HG02973 (cell line): ENCODE data around the gene HES4.
"Not testable (repeated sequence)": the region's sequence is repeated elsewhere in the genome, so short reads cannot be mapped to it uniquely, and the experiment has no call there.

Experiments used
- ATAC-seq: cut with Tn5 transposase; IDR thresholded peaks from one replicate; pipeline ENCODE4 v1.9.1; 2021; ENCODE audit warnings: moderate library complexity; ENCODE audit not compliant: unreplicated experiment

HES4 gene

GRCh38 chr1:1033731-1034438 is 34.0 kb upstream of the HES4 start:
- no peak for ATAC-seq

DNA sequence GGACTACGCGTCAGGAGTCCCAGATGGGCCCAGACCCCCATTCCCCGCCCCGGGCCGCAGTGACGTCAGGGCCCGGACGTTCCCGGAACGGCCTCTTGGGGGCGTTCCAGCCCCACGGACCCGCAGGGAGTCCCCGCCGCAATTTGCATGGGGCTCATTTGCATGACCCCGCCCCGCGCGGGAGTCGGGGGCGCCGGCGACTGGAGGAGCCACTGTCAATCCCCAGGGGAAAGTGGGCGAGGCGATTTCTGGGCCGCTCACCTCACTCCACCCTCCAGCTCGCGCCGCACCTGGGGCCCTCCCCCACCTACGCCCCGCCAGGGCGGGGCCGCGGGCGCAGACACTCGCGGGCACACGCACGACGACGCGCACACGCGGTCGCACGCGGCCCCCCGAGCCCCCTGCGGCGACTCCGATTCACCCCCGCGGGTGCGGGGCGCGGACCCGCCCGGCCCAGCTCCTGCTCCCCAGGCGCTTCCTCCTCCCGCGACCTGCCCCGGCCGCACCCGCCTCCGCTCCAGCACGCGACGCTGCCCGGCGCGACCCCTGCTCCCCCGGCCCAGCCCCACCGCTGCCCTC is 33.2 kb upstream of the HES4 start:
- ATAC-seq: peak; percentile 61

DNA sequence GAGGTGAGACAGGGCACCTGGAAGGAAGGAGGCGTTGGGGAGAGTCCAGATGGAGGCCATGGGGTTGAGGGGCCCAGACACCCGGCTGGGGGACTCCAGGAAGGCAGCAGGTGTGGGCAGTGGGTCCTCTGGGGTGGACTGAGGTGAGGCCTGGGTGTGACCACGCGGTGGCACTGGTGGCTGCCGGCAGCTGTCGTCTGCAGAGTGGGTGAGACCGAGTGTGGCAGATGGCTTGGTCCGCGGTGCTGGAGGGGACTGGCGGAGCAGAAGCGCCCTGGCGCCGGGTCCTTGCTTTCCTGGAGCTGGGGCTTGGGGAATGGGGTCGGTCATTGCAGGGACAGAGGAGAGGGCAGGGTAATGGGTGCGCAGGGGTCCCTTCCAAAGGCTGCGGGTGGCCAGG is 32.5 kb upstream of the HES4 start:
- peak; percentile 4 for ATAC-seq

DNA sequence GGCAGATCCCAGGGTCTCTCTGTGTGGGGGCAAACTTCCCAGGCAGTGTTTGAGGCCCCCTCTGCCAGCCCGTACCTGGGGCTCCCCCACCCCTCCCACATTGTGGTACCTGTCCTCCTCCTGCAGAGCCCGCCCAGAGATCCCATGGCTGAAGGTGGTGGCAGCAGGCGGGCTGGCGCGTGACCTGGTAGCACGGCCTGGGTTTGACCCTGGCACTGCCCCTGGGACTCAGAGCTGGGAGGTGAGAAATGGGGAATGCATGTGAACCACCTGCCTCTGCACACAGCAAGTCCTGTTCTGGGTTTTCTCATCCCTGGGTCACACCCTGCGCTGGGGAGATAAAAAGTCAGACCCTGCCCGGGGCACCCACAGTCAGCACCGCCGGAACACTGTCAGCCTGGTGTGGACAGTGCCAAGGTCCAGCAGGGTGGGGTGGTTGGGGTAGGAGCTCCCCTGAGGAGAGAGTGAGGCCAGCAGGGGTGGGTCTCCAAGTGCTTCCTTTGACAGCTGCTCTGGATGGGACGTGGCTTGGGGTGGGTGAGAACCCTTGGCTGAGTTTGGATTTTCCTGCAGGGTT is 31.9 kb upstream of the HES4 start:
- no peak for ATAC-seq

DNA sequence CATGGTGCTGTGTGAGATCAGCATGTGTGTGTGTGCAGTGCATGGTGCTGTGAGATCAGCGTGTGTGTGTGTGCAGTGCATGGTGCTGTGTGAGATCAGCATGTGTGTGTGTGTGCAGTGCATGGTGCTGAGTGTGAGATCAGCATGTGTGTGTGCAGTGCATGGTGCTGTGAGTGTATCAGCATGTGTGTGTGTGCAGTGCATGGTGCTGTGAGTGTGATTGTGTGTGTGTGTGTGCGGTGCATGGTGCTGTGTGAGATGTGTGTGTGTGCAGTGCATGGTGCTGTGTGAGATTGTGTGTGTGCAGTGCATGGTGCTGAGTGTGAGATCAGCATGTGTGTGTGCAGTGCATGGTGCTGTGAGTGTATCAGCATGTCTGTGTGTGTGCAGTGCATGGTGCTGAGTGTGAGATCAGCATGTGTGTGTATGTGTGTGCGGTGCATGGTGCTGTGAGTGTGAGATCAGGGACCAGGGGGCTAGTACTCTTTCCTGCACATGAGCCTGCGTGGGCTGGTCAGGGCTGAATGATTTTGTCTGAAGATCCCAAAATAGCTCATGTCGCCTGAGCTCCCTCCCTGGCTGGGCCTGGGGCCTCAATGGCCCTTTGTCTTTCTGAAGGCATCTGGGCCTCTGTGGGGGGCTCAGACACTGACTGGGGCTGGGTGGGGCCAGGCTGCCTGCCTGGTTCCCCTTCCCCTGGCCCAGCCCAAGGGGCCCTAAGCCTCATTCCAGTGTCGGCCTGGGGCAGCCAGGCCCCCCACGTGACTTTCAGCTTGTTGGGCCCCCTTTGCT is 31.2 kb upstream of the HES4 start:
- not testable (repeated sequence) for ATAC-seq

- ATAC-seq: no peak
Observed at GRCh38 chr1:1027791-1028190, 27.9 kb upstream of the HES4 start.

- no peak for ATAC-seq
Observed at GRCh38 chr1:1026599-1027413, 26.9 kb upstream of the HES4 start.

GRCh38 chr1:1025730-1026129 is 25.8 kb upstream of the HES4 start:
- ATAC-seq: no peak

- ATAC-seq: no peak
Observed at GRCh38 chr1:1024771-1025699, 25.1 kb upstream of the HES4 start.

DNA sequence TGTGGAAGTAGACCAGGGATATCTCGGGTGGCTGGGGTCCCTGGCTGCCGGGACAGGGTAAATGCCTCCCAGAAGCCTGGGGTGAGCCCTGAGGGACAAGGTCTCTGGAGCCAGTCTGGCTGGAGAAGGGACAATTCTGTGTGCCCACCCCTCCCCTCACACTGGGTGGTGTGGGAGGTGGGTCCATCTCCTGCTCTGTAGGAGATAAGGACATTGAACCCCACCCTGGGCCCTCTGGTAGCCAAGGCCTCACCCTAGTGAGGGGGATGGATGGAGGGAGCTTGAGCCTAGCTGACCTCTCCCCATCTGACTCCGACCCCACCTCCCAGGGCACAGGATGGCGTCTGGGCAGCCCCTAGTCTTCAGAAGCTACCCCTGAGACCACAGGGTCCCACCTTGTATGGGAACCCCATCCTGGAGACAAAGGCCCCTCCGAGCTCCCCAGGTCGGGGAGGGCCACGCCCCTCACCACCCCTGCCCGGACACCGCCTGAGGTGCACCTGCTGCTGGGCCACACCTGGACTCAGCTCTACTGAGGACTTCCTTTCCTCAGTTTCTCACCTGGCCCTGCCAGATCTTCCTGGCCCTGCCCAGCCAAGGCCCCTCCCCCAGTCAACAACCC is 24.4 kb upstream of the HES4 start:
- no peak for ATAC-seq

- no peak for ATAC-seq
Observed at GRCh38 chr1:1023700-1024099, 23.8 kb upstream of the HES4 start.

DNA sequence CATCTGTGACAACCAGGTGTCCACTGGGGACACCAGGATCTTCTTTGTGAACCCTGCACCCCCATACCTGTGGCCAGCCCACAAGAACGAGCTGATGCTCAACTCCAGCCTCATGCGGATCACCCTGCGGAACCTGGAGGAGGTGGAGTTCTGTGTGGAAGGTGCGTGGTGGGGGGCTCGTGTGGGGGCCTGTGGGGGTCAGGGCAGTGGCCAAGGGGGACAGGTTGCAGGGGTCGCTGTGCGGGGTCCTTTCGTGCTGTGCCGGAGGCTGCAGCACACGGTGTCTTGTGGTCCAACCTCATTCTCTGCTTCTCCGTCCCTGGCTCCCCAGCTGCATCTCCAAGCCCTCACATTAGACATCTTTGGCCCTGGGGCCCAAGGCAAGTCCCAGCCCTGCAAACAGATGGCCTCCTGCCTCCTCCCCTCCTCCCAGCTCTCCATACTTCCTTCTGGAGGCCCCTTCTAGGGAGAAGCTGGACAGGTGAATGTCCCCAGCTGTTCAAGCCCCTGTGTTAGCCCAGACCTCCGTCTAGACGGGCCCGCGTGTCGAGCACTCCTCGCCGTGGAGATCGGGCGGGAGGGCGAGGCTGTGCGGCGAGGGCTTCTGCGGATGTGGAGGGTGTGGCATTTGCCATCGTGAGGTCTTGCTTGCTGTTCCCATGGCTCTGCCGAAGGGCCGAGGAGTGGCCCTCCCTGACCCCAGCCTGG is 22.6 kb upstream of the HES4 start:
- no peak for ATAC-seq

GRCh38 chr1:1021920-1022259 is 22.0 kb upstream of the HES4 start:
- no peak for ATAC-seq

DNA sequence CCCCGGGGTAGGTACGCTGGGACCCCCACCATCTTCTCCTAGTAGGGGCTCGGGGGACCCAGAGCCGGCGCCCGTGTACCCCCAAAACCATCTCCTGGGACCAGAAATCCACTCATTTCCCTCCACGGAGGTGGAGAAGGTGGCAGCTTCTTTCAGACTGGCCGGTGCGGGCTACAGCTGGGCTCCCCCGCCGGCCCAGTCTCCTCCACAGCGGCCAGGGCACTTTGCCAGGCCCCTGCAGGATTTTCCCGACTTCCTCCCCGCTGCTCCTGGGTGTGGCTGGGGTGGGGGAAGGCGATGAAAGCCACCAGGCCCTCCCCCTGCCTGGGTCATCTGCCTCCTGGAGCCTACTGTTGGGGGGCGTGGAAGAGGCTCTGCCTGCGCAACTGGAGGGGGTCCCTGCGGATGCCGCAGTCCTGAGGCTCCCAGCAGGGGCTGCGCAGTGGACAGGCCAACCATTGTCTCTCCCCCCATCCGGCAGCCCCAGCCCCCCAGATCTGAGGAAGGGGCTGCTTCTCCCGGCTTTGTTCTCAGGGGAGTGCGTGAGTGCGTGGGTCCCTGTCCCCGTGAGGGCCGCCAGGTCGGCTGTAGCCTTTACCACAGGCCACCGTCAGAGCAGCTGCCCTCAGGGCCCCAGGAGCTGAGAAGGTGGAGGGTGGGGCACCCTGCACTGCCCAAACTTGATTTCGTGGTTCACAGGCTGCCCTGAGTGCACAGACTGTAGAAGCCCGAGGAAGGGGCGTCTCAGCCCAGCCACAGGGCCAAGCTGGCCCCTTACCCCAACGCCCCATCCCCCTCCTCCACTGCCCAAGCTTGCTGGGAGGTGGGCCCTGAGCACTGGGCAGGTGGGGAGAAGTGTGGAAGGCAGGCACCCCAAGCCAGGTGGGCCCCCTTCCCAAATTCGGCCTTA is 21.4 kb upstream of the HES4 start:
- ATAC-seq: no peak

GRCh38 chr1:1020415-1021009 is 20.6 kb upstream of the HES4 start:
- ATAC-seq: peak; percentile 11

DNA sequence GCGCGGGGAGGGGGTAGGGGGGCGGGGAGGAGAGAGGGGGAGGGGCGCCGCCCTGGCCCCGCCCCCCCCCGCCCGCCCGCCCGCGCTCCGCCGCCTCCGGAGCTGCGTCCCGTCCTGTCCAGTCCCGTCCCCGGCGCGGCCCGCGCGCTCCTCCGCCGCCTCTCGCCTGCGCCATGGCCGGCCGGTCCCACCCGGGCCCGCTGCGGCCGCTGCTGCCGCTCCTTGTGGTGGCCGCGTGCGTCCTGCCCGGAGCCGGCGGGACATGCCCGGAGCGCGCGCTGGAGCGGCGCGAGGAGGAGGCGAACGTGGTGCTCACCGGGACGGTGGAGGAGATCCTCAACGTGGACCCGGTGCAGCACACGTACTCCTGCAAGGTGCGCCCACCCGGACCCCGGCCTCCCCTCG is 20.1 kb upstream of the HES4 start, which contains the start of gene AGRN:
Gene AGRN (plus strand): TSS at position 121 of the 405 bp plus-strand sequence. CDS start 53 bp downstream, at position 174.
- ATAC-seq: peak; percentile 31
